GM10248 (cell line): ENCODE measurements around the gene MRPL32.

Source experiments
- CTCF ChIA-PET: fragments of 300-600 bp; sonication (Branson Sonifier 250); formaldehyde crosslinking; extraction: SDS; loops from one replicate; lab custom pipeline; 2021; ENCODE audit warnings: antibody characterized with exemption; lab: Yijun Ruan, JAX
- POLR2A ChIA-PET: fragments of 350-650 bp; sonication (Branson Sonifier 250); formaldehyde crosslinking; extraction: SDS; loops from one replicate; lab custom pipeline; 2020; ENCODE audit warnings: antibody characterized with exemption; lab: Yijun Ruan, JAX
- DNase-seq: peaks from one replicate; pipeline ENCODE4 v3.0.0; 2012; ENCODE audit errors: extremely low spot score
- TF ChIP-seq, protein P1 (sequence below): IDR thresholded peaks from 2 replicates; pipeline ENCODE4 v1.5.1; 2012; ENCODE audit warnings: mild to moderate bottlenecking, low read depth; ENCODE audit errors: extremely low read depth, missing control alignments, control extremely low read depth

Gene MRPL32

DNA sequence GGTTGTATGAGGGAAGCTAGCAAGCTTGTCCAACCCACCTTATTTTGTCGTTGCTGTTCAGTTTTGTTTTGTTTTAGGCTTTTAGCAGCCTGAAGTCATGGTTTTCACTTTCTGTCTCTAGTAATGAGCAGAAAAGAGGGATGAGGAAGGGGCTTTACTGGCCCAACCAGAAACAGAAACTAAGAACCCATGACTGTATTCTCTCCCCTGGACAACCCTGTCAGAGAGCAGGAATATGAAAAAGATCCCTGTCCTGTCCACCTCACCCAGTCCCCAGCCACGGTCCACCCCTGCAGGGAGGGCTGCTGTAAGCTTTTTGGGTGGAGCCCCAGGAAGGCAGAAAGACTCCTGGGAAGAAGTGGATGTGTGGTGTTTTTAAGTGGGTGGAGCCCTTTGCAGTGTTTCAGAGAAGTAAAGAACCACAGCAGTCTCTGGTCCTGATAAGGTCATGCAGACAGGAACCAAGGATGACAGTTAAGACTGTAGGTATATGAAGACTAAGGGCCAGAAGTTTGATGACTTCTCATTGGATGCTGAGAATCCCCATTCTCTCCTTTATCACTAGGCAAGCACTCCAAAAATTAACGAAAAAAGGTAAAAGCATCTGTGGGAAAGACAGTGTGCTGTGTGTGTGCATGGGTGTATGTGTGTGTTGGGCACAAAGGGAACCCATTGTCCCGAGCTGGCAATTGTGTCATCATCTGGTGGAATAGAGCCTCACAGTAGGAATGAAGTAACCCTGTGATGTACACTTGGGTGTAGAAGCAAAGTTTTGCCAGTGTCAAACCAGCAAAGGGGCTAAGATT, 13.8 kb downstream of the MRPL32 start:
- ChIA-PET POLR2A (no interaction called here), CTCF (interaction anchor here (1.0 to 3.3 kb wide), 6 partner anchors 11 to 892 kb away, joined by 3 to 14 read pairs (median 6); no protein-coding TSS in a partner anchor)
- DNase-seq, result peak; percentile 31
- TF ChIP-seq, protein P1, sequence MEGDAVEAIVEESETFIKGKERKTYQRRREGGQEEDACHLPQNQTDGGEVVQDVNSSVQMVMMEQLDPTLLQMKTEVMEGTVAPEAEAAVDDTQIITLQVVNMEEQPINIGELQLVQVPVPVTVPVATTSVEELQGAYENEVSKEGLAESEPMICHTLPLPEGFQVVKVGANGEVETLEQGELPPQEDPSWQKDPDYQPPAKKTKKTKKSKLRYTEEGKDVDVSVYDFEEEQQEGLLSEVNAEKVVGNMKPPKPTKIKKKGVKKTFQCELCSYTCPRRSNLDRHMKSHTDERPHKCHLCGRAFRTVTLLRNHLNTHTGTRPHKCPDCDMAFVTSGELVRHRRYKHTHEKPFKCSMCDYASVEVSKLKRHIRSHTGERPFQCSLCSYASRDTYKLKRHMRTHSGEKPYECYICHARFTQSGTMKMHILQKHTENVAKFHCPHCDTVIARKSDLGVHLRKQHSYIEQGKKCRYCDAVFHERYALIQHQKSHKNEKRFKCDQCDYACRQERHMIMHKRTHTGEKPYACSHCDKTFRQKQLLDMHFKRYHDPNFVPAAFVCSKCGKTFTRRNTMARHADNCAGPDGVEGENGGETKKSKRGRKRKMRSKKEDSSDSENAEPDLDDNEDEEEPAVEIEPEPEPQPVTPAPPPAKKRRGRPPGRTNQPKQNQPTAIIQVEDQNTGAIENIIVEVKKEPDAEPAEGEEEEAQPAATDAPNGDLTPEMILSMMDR, result no peak

DNA sequence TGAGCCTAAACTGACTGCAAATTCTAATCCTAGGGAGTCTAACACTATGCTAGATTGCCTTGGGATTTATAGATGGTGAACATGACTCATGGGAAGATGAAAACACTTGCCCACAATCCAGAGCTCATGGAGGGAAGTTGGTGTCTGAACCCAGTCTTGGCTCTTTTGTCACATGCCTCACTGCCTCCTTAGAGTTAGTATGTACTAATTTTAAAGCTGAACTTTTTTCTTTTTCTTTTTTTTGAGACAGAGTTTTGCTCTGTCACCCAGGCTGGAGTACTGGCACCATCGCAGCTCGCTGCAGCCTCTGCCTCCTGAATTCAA, 14.4 kb downstream of the MRPL32 start:
- ChIA-PET POLR2A (no interaction called here), CTCF (interaction anchor here (1.3 to 3.2 kb wide), 3 partner anchors 11 to 495 kb away, joined by 3 to 13 read pairs (median 5); no protein-coding TSS in a partner anchor)
- TF ChIP-seq, protein P1, result no peak
- no peak for DNase-seq

DNA sequence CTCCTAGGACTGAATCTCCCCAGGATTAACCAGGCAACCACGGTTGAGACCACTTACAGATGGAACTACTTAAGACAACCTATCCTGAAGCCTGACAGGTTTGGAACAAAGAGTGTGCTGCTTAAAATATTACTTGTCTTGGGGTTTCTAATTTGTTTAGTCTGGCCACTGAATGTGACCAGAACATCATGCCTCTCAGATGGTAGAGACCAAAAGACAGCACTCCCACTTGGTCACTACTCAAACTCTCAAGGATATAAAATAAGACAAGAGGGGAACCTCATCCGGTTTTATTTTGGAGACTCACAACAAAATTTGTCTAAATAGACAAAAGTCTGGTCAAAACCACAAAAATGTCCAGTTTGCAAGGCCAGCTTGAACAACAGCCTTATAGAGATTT, 15.3 kb downstream of the MRPL32 start:
- POLR2A ChIA-PET, result no interaction called here
- CTCF ChIA-PET, result interaction anchor here (0.9 to 2.4 kb wide), 5 partner anchors 8 to 531 kb away, joined by 3 to 6 read pairs (median 4); no protein-coding TSS in a partner anchor
- TF ChIP-seq, protein P1, result no peak
- DNase-seq, result no peak

DNA sequence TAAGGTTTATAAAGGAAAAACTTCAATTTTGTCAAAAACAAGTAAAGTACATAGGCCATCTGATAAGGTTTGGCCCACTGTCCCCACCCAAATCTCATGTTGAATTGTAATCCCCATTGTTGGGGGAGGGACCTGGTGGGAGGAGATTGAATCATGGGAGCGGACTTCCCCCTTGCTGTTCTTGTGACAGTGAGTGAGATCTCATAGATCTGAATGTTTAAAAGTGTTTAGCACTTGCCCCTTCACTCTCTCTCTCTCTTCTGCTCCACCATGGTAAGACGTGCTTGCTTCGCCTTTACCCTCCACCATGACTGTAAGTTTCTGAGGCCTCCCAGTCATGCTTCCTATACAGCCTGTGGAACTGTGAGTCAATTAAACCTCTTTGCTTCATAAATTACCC, 18.2 kb downstream of the MRPL32 start:
- no peak for DNase-seq
- CTCF ChIA-PET, result interaction anchor here (1.2 to 2.5 kb wide), 2 partner anchors 9 to 10 kb away, joined by 4 to 11 read pairs; no protein-coding TSS in a partner anchor
- POLR2A ChIA-PET, result no interaction called here
- TF ChIP-seq, protein P1, result no peak

DNA sequence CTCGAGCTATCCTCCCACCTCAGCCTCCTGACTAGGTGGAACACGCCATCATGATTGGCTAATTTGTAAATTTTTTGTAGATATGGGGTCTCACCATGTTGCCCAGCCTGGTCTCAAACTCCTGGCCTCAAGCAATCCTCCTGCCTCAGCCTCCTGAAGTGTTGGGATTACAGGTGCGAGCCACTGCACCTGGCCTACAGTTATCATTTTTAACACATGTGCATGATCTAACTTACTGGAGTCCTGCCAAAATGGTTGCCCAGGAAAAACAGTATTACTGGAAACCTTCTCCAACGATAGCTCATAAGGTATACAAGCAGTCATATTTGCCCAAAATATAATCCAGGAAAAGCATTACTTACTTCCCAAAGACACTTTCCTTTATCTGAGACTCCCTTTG, 20.2 kb downstream of the MRPL32 start:
- POLR2A ChIA-PET, result no interaction called here
- DNase-seq, result no peak
- CTCF ChIA-PET, result no interaction called here
- TF ChIP-seq, protein P1, result no peak

GRCh38 chr7:42953994-42954393, 21.8 kb downstream of the MRPL32 start:
- TF ChIP-seq, protein P1, result no peak
- ChIA-PET POLR2A (no interaction called here), CTCF (interaction anchor here (1.4 to 4.2 kb wide), 4 partner anchors 11 to 18 kb away, joined by 5 to 21 read pairs (median 6); no protein-coding TSS in a partner anchor)
- no peak for DNase-seq
